GM23248 (cell line): Measurements from ENCODE around the gene HAGH.

Experiments
- EZH2 ChIP-seq: fragments of 200-600 bp; sonication (generic); IDR thresholded peaks from 2 replicates; pipeline ENCODE4 v1.6.1; 2018; ENCODE audit warnings: antibody characterized with exemption, mild to moderate bottlenecking; ENCODE audit not compliant: insufficient read depth, poor library complexity, severe bottlenecking
- EZH2phosphoT487 ChIP-seq: fragments of 200-600 bp; sonication (generic); IDR thresholded peaks from 2 replicates; pipeline ENCODE4 v1.6.1; 2018; ENCODE audit warnings: antibody characterized with exemption, moderate library complexity, mild to moderate bottlenecking, low read depth; ENCODE audit not compliant: insufficient read depth

GRCh38 chr16:1764971-1765370, 61.7 kb downstream of the HAGH start:
- TF ChIP-seq EZH2 (no peak), EZH2phosphoT487 (no peak)
